Non-pigmented ciliary epithelial cell (primary cell): ENCODE data around the gene SETD7.
A peak's percentile ranks its signal among the peaks of the same experiment; 100 is the strongest.
"Not testable (repeated sequence)": the region's sequence is repeated elsewhere in the genome, so short reads cannot be mapped to it uniquely, and the experiment has no call there.

Experiments used
- DNase-seq: peaks from one replicate; pipeline ENCODE4 v3.0.0-alpha.2; 2010; ENCODE audit warnings: low read depth

The SETD7 gene

GRCh38 chr4:139465922-139466321 is 90.1 kb downstream of the SETD7 start:
- no peak for DNase-seq

- DNase-seq, result not testable (repeated sequence)
Observed at GRCh38 chr4:139464512-139464911, 91.5 kb downstream of the SETD7 start.

- DNase-seq, result no peak
Observed at GRCh38 chr4:139461022-139461628, 94.9 kb downstream of the SETD7 start.

GRCh38 chr4:139460565-139460964 is 95.5 kb downstream of the SETD7 start:
- no peak for DNase-seq

- DNase-seq, result no peak
Observed at GRCh38 chr4:139458999-139459398, 97.0 kb downstream of the SETD7 start.

- DNase-seq, result no peak
Observed at GRCh38 chr4:139458543-139458942, 97.5 kb downstream of the SETD7 start.

- no peak for DNase-seq
Observed at GRCh38 chr4:139457318-139457717, 98.7 kb downstream of the SETD7 start.

GRCh38 chr4:139455126-139455538 is 100.9 kb downstream of the SETD7 start:
- no peak for DNase-seq

- DNase-seq, result peak; percentile 50
Observed at GRCh38 chr4:139454111-139455045, 101.6 kb downstream of the SETD7 start, which contains the start of gene RAB33B. Gene RAB33B, plus strand, starts transcription at chr4:139454121. Its CDS starts 75 bp downstream, at chr4:139454196.

GRCh38 chr4:139453371-139454110 is 102.5 kb downstream of the SETD7 start:
- peak; percentile 86 for DNase-seq

GRCh38 chr4:139453041-139453370 is 103.0 kb downstream of the SETD7 start:
- peak; percentile 24 for DNase-seq

GRCh38 chr4:139451997-139452396 is 104.0 kb downstream of the SETD7 start:
- no peak for DNase-seq

GRCh38 chr4:139450586-139450985 is 105.4 kb downstream of the SETD7 start:
- no peak for DNase-seq

- DNase-seq, result not testable (repeated sequence)
Observed at GRCh38 chr4:139447078-139447477, 108.9 kb downstream of the SETD7 start.
